Tibial artery (tissue), 4 donors: ENCODE data around the gene DSE.

Source experiments
- DNase-seq, 2 donors: peaks; one replicate each; pipeline ENCODE4 v3.0.0-alpha.2; 2019
- H3K27ac ChIP-seq, 2 donors: fragments of 200-600 bp; sonication (generic) in 1 of 2; 1 replicate in 1 of 2; 2 replicates in 1 of 2; pipeline ENCODE4 v1.5.1; 2018 to 2019; ENCODE audit warnings: mild to moderate bottlenecking in 1 of 2
- H3K27me3 ChIP-seq, 2 donors: fragments of 200-600 bp; sonication (generic) in 1 of 2; one replicate each; pipeline versions ENCODE4 v1.5.1 to v1.6.0; 2016 to 2019
- H3K36me3 ChIP-seq, 3 donors: fragments of 200-600 bp; sonication (generic) in 2 of 3; one replicate each; pipeline ENCODE4 v1.5.1; 2016 to 2019; ENCODE audit warnings: mild to moderate bottlenecking in 2 of 3
- H3K4me1 ChIP-seq, 4 donors: fragments of 200-600 bp; sonication (generic) in 2 of 4; 1 replicate in 3 of 4; 2 replicates in 1 of 4; pipeline ENCODE4 v1.5.1; 2016 to 2019
- H3K4me3 ChIP-seq, 2 donors: fragments of 200-600 bp; sonication (generic) in 1 of 2; 1 replicate in 1 of 2; 2 replicates in 1 of 2; pipeline ENCODE4 v1.5.1; 2018 to 2019; ENCODE audit warnings: mild to moderate bottlenecking in 2 of 2
- H3K9me3 ChIP-seq, 3 donors: fragments of 200-600 bp; sonication (generic) in 1 of 3; one replicate each; pipeline ENCODE4 v1.5.1; 2016 to 2019
- intact Hi-C: fragments of 100-400 bp; cut with DNase I; formaldehyde crosslinking; loops from one replicate; pipeline ENCODE4 v1.15.0; 2023; ENCODE audit warnings: low total_unique reads
- TF ChIP-seq, protein P1 (sequence below), 2 experiments: fragments of 200-600 bp in 1 of 2; fragments of 450-650 bp in 1 of 2; IDR thresholded peaks; one replicate each; pipeline ENCODE4 v1.5.1; 2017 to 2019; ENCODE audit warnings: antibody characterized with exemption in 2 of 2, mild to moderate bottlenecking in 1 of 2, moderate library complexity in 1 of 2

The DSE gene

DNA sequence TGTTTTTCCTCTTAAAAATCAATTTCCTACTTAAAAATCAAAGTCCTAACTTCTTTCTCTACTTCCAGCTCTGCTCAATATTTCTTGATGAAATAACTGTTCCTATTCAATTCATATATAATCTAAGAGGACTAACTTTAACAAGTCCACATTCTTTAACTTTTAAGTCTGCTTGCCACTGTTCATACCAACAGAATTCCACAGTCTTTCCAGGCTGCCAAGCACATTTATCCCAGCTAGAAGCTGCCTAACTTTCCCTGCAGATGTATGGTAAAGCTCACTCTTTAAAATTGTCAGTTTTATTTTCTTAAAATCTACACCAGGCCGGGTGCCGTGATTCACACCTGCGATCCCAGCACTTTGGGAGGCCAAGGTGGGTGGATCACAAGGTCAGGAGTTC is 102.0 kb downstream of the DSE start:
- TF ChIP-seq, protein P1, sequence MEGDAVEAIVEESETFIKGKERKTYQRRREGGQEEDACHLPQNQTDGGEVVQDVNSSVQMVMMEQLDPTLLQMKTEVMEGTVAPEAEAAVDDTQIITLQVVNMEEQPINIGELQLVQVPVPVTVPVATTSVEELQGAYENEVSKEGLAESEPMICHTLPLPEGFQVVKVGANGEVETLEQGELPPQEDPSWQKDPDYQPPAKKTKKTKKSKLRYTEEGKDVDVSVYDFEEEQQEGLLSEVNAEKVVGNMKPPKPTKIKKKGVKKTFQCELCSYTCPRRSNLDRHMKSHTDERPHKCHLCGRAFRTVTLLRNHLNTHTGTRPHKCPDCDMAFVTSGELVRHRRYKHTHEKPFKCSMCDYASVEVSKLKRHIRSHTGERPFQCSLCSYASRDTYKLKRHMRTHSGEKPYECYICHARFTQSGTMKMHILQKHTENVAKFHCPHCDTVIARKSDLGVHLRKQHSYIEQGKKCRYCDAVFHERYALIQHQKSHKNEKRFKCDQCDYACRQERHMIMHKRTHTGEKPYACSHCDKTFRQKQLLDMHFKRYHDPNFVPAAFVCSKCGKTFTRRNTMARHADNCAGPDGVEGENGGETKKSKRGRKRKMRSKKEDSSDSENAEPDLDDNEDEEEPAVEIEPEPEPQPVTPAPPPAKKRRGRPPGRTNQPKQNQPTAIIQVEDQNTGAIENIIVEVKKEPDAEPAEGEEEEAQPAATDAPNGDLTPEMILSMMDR (IDR thresholded peaks at IDR 0.05) = no peak
- no peak overlapping the region for H3K27ac ChIP-seq
- intact Hi-C loops = no loop called here
- no peaks in the 10 kb centered on the region for H3K27me3 ChIP-seq
- H3K36me3 ChIP-seq = no peaks in the 10 kb centered on the region
- no peak for DNase-seq
- no peaks in the 10 kb centered on the region for H3K9me3 ChIP-seq
- H3K4me1 ChIP-seq = no peaks in the 10 kb centered on the region
- no peak overlapping the region for H3K4me3 ChIP-seq

DNA sequence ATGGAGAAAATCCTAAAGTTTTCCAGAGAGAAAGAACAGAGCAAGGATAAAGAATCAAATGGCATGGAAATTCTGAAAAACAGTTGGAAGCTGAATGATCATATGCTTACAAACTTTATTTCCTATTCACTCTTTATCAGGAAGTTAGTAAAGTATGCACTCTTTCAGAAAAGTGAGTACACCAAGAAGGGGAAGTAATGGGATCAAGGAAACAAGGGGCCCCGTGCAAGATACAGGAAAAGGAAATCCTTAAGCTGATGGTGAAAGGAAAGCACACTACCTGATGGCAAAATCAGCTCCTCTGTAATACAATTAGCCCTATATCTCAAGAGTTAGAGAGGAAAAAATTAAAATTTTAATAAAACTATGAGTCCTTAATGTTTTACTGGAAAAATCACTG is 104.4 kb downstream of the DSE start:
- H3K36me3 ChIP-seq = no peaks in the 10 kb centered on the region
- H3K4me1 ChIP-seq = no peaks in the 10 kb centered on the region
- H3K27me3 ChIP-seq = no peaks in the 10 kb centered on the region
- H3K4me3 ChIP-seq = no peak overlapping the region
- intact Hi-C loops = no loop called here
- H3K27ac ChIP-seq = no peak overlapping the region
- TF ChIP-seq, protein P1 (IDR thresholded peaks at IDR 0.05) = no peak
- no peak for DNase-seq
- no peaks in the 10 kb centered on the region for H3K9me3 ChIP-seq

DNA sequence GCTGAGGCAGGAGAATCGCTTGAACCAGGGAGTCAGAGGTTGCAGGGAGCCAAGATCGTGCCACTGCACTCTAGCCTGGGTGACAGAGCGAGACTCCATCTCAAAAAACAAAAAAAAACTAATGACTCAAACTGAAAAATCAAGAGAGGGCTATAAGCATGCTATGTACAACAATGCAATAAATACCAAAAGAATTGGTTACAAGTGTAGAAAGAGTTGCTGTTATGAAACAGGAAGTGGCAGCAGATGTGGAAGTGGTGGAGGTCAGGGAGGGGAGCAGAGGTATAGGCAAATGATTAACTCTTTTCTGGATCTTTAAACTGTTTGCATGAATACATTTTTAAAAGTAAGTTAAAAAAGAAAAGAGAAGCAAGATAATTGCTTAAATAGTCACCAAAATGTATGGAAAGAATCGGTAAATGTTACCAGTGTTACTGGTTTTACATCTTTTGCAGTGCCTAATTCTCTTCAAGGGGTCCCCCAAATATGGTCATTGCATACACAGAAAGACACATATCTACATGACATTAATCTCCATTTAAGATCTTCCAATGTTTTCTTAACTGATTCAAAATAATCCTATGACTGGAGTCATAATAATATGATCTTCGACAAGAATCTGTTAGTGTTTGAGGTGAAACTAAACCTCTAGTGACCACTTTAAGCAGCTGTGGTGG is 105.4 kb downstream of the DSE start:
- no peak overlapping the region for H3K27ac ChIP-seq
- H3K27me3 ChIP-seq = no peaks in the 10 kb centered on the region
- H3K36me3 ChIP-seq = no peaks in the 10 kb centered on the region
- TF ChIP-seq, protein P1 (IDR thresholded peaks at IDR 0.05) = no peak
- no peak for DNase-seq
- no peaks in the 10 kb centered on the region for H3K9me3 ChIP-seq
- H3K4me1 ChIP-seq = no peaks in the 10 kb centered on the region
- H3K4me3 ChIP-seq = no peak overlapping the region
- intact Hi-C loops = no loop called here

DNA sequence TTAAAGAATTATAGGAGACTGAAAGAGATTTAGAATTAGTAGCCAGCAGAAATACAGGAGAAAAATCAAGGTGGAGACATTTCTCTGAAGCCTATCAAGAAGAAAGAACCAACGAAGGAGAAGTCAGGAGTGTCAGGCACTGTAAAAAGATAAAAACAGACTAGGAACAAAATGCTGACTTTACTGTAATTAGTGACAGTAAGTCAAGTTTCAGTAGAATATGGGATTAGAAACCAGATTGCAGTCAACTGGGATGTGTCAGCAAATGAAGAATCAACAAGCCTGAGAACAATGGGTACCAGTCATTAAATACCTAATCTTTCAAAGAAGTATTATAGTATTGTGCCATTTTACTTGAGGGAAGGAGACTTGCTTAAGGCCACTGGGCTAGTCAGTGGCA is 112.0 kb downstream of the DSE start:
- H3K9me3 ChIP-seq = no peaks in the 10 kb centered on the region
- no peaks in the 10 kb centered on the region for H3K36me3 ChIP-seq
- intact Hi-C loops = no loop called here
- DNase-seq = no peak
- no peak overlapping the region for H3K4me3 ChIP-seq
- H3K27ac ChIP-seq = no peak overlapping the region
- TF ChIP-seq, protein P1 (IDR thresholded peaks at IDR 0.05) = no peak
- H3K4me1 ChIP-seq = no peaks in the 10 kb centered on the region
- H3K27me3 ChIP-seq = no peaks in the 10 kb centered on the region

DNA sequence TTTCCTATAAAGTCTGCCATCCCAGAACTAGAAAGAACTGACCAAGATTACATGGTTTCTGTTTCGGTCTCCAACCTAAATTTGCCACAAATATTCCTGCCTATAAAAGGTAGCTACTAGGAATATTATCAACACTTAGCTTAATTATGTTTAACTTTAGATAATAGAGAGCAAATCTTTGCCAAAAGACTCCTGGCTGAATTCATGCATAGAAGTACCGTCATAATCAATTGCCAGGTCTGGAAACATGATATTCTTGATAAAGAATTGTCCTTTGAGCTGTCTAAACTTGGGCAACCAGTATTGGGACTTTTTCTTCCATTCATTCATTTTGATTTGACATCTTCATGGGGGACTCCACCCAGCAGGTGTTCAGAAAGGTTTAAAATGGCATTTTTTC is 112.9 kb downstream of the DSE start:
- no peaks in the 10 kb centered on the region for H3K4me1 ChIP-seq
- TF ChIP-seq, protein P1 (IDR thresholded peaks at IDR 0.05) = no peak
- H3K27me3 ChIP-seq = no peaks in the 10 kb centered on the region
- intact Hi-C loops = no loop called here
- no peak overlapping the region for H3K27ac ChIP-seq
- no peak for DNase-seq
- no peaks in the 10 kb centered on the region for H3K9me3 ChIP-seq
- no peak overlapping the region for H3K4me3 ChIP-seq
- no peaks in the 10 kb centered on the region for H3K36me3 ChIP-seq
